GM11168 (cell line): ENCODE data around the gene GRIA2.
"Not testable (repeated sequence)": the region's sequence is repeated elsewhere in the genome, so short reads cannot be mapped to it uniquely, and the experiment has no call there.

Experiments
- in situ Hi-C: fragments of 300-500 bp; cut with MboI; formaldehyde crosslinking; loops from one replicate; pipeline ENCODE4 v1.12.0; 2022; ENCODE audit warnings: low sequenced_read_pairs; ENCODE audit not compliant: unreplicated experiment

GRIA2 gene

GRCh38 chr4:157220371-157220881 lies at the start of gene GRIA2:
GRIA2 (plus strand) TSS chr4:157220728; CDS start chr4:157221043, 315 bp downstream.
- in situ Hi-C loops: no loop called here

GRCh38 chr4:157172011-157172410 lies 48.5 kb upstream of the GRIA2 start:
- in situ Hi-C loops: no loop called here

- in situ Hi-C loops: not testable (repeated sequence)
These were observed 40.3 kb upstream of the GRIA2 start for GRCh38 chr4:157180268-157180667.

- in situ Hi-C loops: no loop called here
These were observed 36.2 kb upstream of the GRIA2 start for GRCh38 chr4:157184300-157184699.

GRCh38 chr4:157185363-157185762 lies 35.2 kb upstream of the GRIA2 start:
- in situ Hi-C loops: no loop called here

GRCh38 chr4:157195374-157195773 lies 25.2 kb upstream of the GRIA2 start:
- in situ Hi-C loops: no loop called here

- in situ Hi-C loops: no loop called here
These were observed 24.5 kb upstream of the GRIA2 start for GRCh38 chr4:157196046-157196445.

- in situ Hi-C loops: no loop called here
These were observed 15.8 kb upstream of the GRIA2 start for GRCh38 chr4:157204634-157205244.

GRCh38 chr4:157217708-157218107 lies 2.8 kb upstream of the GRIA2 start:
- in situ Hi-C loops: no loop called here

GRCh38 chr4:157219711-157220370 lies 687 bp upstream of the GRIA2 start:
- in situ Hi-C loops: no loop called here

- in situ Hi-C loops: no loop called here
These were observed 932 bp downstream of the GRIA2 start for GRCh38 chr4:157221426-157221894.

GRCh38 chr4:157221895-157222770 lies 1.6 kb downstream of the GRIA2 start:
- in situ Hi-C loops: no loop called here

GRCh38 chr4:157222771-157223160 lies 2.2 kb downstream of the GRIA2 start:
- in situ Hi-C loops: no loop called here

- in situ Hi-C loops: no loop called here
These were observed 2.9 kb downstream of the GRIA2 start for GRCh38 chr4:157223456-157223855.

- in situ Hi-C loops: no loop called here
These were observed 4.6 kb downstream of the GRIA2 start for GRCh38 chr4:157225096-157225495.

GRCh38 chr4:157226035-157226434 lies 5.5 kb downstream of the GRIA2 start:
- in situ Hi-C loops: no loop called here

GRCh38 chr4:157226601-157227000 lies 6.1 kb downstream of the GRIA2 start:
- in situ Hi-C loops: no loop called here

- in situ Hi-C loops: no loop called here
These were observed 11.0 kb downstream of the GRIA2 start for GRCh38 chr4:157231525-157231924.

- in situ Hi-C loops: no loop called here
These were observed 22.3 kb downstream of the GRIA2 start for GRCh38 chr4:157242871-157243270.

GRCh38 chr4:157244348-157244747 lies 23.8 kb downstream of the GRIA2 start:
- in situ Hi-C loops: no loop called here

- in situ Hi-C loops: no loop called here
These were observed 24.8 kb downstream of the GRIA2 start for GRCh38 chr4:157245351-157245750.
